WTC11 (cell line): ENCODE results near the gene ZDHHC17. TPM values are rescaled to one million over a fixed set of nuclear protein-coding genes. Genes with fewer than 3 reads are reported as not detected.
A peak's percentile ranks its signal among the peaks of the same experiment; 100 is the strongest.

ENCODE experiments used
- ATAC-seq: fragments of 200-7000 bp; cut with Tn5 transposase; 2 replicates; pipeline ENCODE4 v1.10.0; 2021; ENCODE audit warnings: mild to moderate bottlenecking, moderate library complexity
- CTCF ChIA-PET: fragments of 300-600 bp; sonication (Branson Sonifier 250); formaldehyde crosslinking; loops from one replicate; lab custom pipeline; 2021; ENCODE audit warnings: antibody characterized with exemption; lab: Charles Lee
- POLR2A ChIA-PET: fragments of 350-600 bp; sonication (Branson Sonifier 250); formaldehyde crosslinking; loops from one replicate; lab custom pipeline; 2021; ENCODE audit warnings: antibody characterized with exemption; lab: Charles Lee
- DNase-seq: peaks from one replicate; pipeline ENCODE4 v3.0.0; 2021; ENCODE audit warnings: low spot score
- H3K27ac Mint-ChIP-seq: 2 replicates; pipeline ENCODE4 v1.8.0; 2021; ENCODE audit warnings: mixed read lengths
- H3K27me3 Mint-ChIP-seq: 2 replicates; pipeline ENCODE4 v1.8.0; 2021; ENCODE audit warnings: low read depth, mild to moderate bottlenecking, moderate library complexity, mixed read lengths
- H3K36me3 Mint-ChIP-seq: 2 replicates; pipeline ENCODE4 v1.8.0; 2021; ENCODE audit warnings: mixed read lengths
- H3K4me1 Mint-ChIP-seq: 2 replicates; pipeline ENCODE4 v1.8.0; 2022; ENCODE audit warnings: mixed read lengths
- H3K4me3 Mint-ChIP-seq: 2 replicates; pipeline ENCODE4 v1.8.0; 2021; ENCODE audit warnings: mild to moderate bottlenecking, moderate library complexity, mixed read lengths
- H3K9me3 Mint-ChIP-seq: 2 replicates; pipeline ENCODE4 v1.8.0; 2021; ENCODE audit warnings: mixed read lengths
- CREB1 ChIP-seq: sonication (generic); formaldehyde crosslinking; IDR thresholded peaks from 2 replicates; pipeline ENCODE4 v1.8.0; 2023; ENCODE audit warnings: mild to moderate bottlenecking, missing genetic modification reagents
- ESRRA ChIP-seq: sonication (generic); formaldehyde crosslinking; IDR thresholded peaks from 2 replicates; pipeline ENCODE4 v1.8.1; 2022; ENCODE audit warnings: mild to moderate bottlenecking, missing genetic modification reagents, borderline replicate concordance
- JAZF1 ChIP-seq: fragments of 250-450 bp; sonication (Bioruptor Pico); IDR thresholded peaks from 2 replicates; pipeline ENCODE4 v1.9.0; 2021; ENCODE audit warnings: moderate library complexity, mild to moderate bottlenecking, inconsistent platforms
- KAT7 ChIP-seq: sonication (generic); formaldehyde crosslinking; IDR thresholded peaks from 2 replicates; pipeline ENCODE4 v1.8.1; 2023; ENCODE audit warnings: missing genetic modification reagents, mild to moderate bottlenecking, borderline replicate concordance
- MYBL2 ChIP-seq: sonication (generic); formaldehyde crosslinking; IDR thresholded peaks from 2 replicates; pipeline ENCODE4 v1.8.1; 2023; ENCODE audit warnings: mild to moderate bottlenecking, moderate library complexity, missing genetic modification reagents
- NR2C2 ChIP-seq: sonication (generic); formaldehyde crosslinking; IDR thresholded peaks from 2 replicates; pipeline ENCODE4 v1.8.0; 2022; ENCODE audit warnings: mild to moderate bottlenecking, missing genetic modification reagents
- PRRX2 ChIP-seq: fragments of 250-450 bp; sonication (Bioruptor Pico); IDR thresholded peaks from 2 replicates; pipeline ENCODE4 v1.8.0; 2021; ENCODE audit warnings: mild to moderate bottlenecking
- RELA ChIP-seq: sonication (generic); formaldehyde crosslinking; IDR thresholded peaks from 2 replicates; pipeline ENCODE4 v1.8.1; 2022; ENCODE audit warnings: missing genetic modification reagents, mild to moderate bottlenecking, borderline replicate concordance
- SMAD4 ChIP-seq: sonication (generic); formaldehyde crosslinking; IDR thresholded peaks from 2 replicates; pipeline ENCODE4 v1.8.0; 2022; ENCODE audit warnings: mild to moderate bottlenecking, missing genetic modification reagents
- SP1 ChIP-seq: sonication (generic); formaldehyde crosslinking; conservative IDR thresholded peaks from 2 replicates; pipeline ENCODE4 v1.8.1; 2022; ENCODE audit warnings: missing genetic modification reagents
- TEAD1 ChIP-seq: sonication (generic); formaldehyde crosslinking; IDR thresholded peaks from 2 replicates; pipeline ENCODE4 v1.8.0; 2022; ENCODE audit warnings: mild to moderate bottlenecking, missing genetic modification reagents
- ZBTB21 ChIP-seq: sonication (generic); formaldehyde crosslinking; IDR thresholded peaks from 2 replicates; pipeline ENCODE4 v1.8.1; 2023; ENCODE audit warnings: mild to moderate bottlenecking, missing genetic modification reagents, borderline replicate concordance
- ZBTB43 ChIP-seq: sonication (generic); formaldehyde crosslinking; IDR thresholded peaks from 2 replicates; pipeline ENCODE4 v1.8.1; 2023; ENCODE audit warnings: mild to moderate bottlenecking, missing genetic modification reagents
- ZNF121 ChIP-seq: sonication (generic); formaldehyde crosslinking; IDR thresholded peaks from 2 replicates; pipeline ENCODE4 v1.8.0; 2023; ENCODE audit warnings: missing genetic modification reagents
- ZNF138 ChIP-seq: sonication (generic); formaldehyde crosslinking; conservative IDR thresholded peaks from 2 replicates; pipeline ENCODE4 v1.8.1; 2022; ENCODE audit warnings: mild to moderate bottlenecking, moderate library complexity, missing genetic modification reagents
- ZNF232 ChIP-seq: sonication (generic); formaldehyde crosslinking; IDR thresholded peaks from 2 replicates; pipeline ENCODE4 v1.8.0; 2022; ENCODE audit warnings: mild to moderate bottlenecking, missing genetic modification reagents
- ZNF317 ChIP-seq: sonication (generic); formaldehyde crosslinking; IDR thresholded peaks from 2 replicates; pipeline ENCODE4 v1.8.1; 2023; ENCODE audit warnings: low read depth, mild to moderate bottlenecking, moderate library complexity, missing genetic modification reagents, borderline replicate concordance
- ZNF416 ChIP-seq: fragments of 250-450 bp; sonication (Bioruptor Pico); IDR thresholded peaks from 2 replicates; pipeline ENCODE4 v1.9.0; 2021; ENCODE audit warnings: mild to moderate bottlenecking, inconsistent platforms
- ZNF671 ChIP-seq: fragments of 250-450 bp; sonication (Bioruptor Pico); IDR thresholded peaks from 2 replicates; pipeline ENCODE4 v1.8.0; 2021; ENCODE audit warnings: mild to moderate bottlenecking
- total RNA-seq: library from RNA; stranded (reverse); gene quantifications from 3 replicates; pipeline ENCODE4 v1.2.3, GENCODE V29; 2021
- TF ChIP-seq, protein P1 (sequence below): sonication (generic); formaldehyde crosslinking; IDR thresholded peaks from 2 replicates; pipeline ENCODE4 v1.8.0; 2022; ENCODE audit warnings: mild to moderate bottlenecking, missing genetic modification reagents
- TF ChIP-seq, protein P2 (sequence below): sonication (generic); formaldehyde crosslinking; IDR thresholded peaks from 2 replicates; pipeline ENCODE4 v1.8.1; 2023; ENCODE audit warnings: mild to moderate bottlenecking, missing genetic modification reagents
- TF ChIP-seq, protein P3 (sequence below): sonication (generic); formaldehyde crosslinking; IDR thresholded peaks from 2 replicates; pipeline ENCODE4 v1.8.0; 2023; ENCODE audit warnings: missing genetic modification reagents, mild to moderate bottlenecking, borderline replicate concordance

The ZDHHC17 gene
- total RNA-seq, 1 experiment from 2014 or later = 30.7 TPM

DNA sequence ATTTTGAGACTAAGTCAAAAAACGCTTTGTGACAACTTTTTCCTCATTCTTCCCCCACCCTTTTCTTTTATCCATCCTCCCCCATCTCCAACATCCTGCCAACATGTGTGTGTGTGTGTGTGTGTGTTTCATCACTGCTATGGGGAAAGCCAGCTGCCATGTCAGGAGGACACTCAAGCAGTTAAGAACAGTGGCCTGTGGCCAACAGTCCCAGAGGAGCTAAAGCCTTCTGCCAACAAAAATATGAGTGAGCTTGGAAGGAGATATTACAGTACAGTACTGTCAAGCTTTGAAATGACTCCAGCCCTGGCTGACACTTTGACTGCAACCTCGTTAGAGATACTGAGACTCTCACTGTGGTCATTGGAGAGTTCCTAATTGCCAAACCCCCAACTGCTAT is 119.9 kb downstream of the ZDHHC17 start (continued):
- TF ChIP-seq JAZF1 (CRISPR knock-in tag) (no peak), SP1 (CRISPR knock-in tag) (no peak), KAT7 (CRISPR knock-in tag) (no peak)

GRCh38 chr12:76888775-76889174 is 124.9 kb downstream of the ZDHHC17 start:
- ChIA-PET CTCF (interaction anchor here (1.1 kb wide), 1 partner anchor 8 kb away, joined by 3 read pairs; no protein-coding TSS in a partner anchor), POLR2A (interaction anchor here (1.1 kb wide), 1 partner anchor 10 kb away, joined by 4 read pairs; the partner anchor contains the start of gene CSRP2)
- peaks cover 21% of the 10 kb centered on the region for H3K4me1 Mint-ChIP-seq
- H3K9me3 Mint-ChIP-seq = peaks cover 7% of the 10 kb centered on the region; the same call in 1 of the 2 replicates
- peaks cover 5% of the 10 kb centered on the region for H3K36me3 Mint-ChIP-seq
- no peak overlapping the region for H3K27ac Mint-ChIP-seq
- ATAC-seq = peak; percentile 74
- H3K27me3 Mint-ChIP-seq = no peaks in the 10 kb centered on the region
- TF ChIP-seq, protein P1, sequence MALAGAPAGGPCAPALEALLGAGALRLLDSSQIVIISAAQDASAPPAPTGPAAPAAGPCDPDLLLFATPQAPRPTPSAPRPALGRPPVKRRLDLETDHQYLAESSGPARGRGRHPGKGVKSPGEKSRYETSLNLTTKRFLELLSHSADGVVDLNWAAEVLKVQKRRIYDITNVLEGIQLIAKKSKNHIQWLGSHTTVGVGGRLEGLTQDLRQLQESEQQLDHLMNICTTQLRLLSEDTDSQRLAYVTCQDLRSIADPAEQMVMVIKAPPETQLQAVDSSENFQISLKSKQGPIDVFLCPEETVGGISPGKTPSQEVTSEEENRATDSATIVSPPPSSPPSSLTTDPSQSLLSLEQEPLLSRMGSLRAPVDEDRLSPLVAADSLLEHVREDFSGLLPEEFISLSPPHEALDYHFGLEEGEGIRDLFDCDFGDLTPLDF = no peak
- DNase-seq = no peak
- no peak overlapping the region for H3K4me3 Mint-ChIP-seq

- H3K36me3 Mint-ChIP-seq = peaks cover 16% of the 10 kb centered on the region
- H3K27me3 Mint-ChIP-seq = no peaks in the 10 kb centered on the region; the same call in 1 of the 2 replicates
- DNase-seq = no peak
- TF ChIP-seq MYBL2 (no peak), ZNF671 (CRISPR knock-in tag) (no peak), ZBTB21 (CRISPR knock-in tag) (no peak), SMAD4 (no peak), ZNF232 (no peak), ZNF317 (CRISPR knock-in tag) (no peak), TEAD1 (CRISPR knock-in tag) (no peak)
- TF ChIP-seq, protein P2, sequence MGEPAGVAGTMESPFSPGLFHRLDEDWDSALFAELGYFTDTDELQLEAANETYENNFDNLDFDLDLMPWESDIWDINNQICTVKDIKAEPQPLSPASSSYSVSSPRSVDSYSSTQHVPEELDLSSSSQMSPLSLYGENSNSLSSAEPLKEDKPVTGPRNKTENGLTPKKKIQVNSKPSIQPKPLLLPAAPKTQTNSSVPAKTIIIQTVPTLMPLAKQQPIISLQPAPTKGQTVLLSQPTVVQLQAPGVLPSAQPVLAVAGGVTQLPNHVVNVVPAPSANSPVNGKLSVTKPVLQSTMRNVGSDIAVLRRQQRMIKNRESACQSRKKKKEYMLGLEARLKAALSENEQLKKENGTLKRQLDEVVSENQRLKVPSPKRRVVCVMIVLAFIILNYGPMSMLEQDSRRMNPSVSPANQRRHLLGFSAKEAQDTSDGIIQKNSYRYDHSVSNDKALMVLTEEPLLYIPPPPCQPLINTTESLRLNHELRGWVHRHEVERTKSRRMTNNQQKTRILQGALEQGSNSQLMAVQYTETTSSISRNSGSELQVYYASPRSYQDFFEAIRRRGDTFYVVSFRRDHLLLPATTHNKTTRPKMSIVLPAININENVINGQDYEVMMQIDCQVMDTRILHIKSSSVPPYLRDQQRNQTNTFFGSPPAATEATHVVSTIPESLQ (CRISPR knock-in tag) = no peak
- no peak overlapping the region for H3K4me3 Mint-ChIP-seq
- POLR2A ChIA-PET = interaction anchor here (1.3 kb wide), 1 partner anchor 11 kb away, joined by 3 read pairs; the partner anchor contains the start of gene CSRP2
- peak; percentile 52; the same call in 1 of the 2 replicates for ATAC-seq
- H3K27ac Mint-ChIP-seq = no peak overlapping the region; the same call in 1 of the 2 replicates
- H3K4me1 Mint-ChIP-seq = peaks cover 21% of the 10 kb centered on the region
- CTCF ChIA-PET = interaction anchor here (1.4 kb wide), 1 partner anchor 120 kb away, joined by 4 read pairs; no protein-coding TSS in a partner anchor
- peaks cover 19% of the 10 kb centered on the region for H3K9me3 Mint-ChIP-seq
Measured at GRCh38 chr12:76890151-76891143, 126.5 kb downstream of the ZDHHC17 start.

DNA sequence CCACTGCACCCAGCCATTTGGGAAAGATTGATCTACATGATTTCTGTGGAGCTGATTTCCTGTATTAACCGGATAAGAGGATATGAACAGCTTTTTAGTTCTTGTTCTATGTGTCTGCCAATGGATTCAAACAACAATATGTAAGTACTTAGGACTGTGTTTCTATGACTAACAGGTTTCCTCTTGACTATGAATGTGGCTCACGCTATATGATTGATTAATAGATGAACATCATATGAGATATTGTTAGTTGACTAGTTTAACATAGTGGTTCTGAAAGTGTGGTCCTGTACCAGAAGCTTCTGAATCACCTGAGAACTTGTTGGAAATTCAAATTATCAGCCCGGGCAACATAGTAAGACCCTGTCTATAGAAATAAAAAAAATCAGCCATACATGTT is 127.7 kb downstream of the ZDHHC17 start:
- CTCF ChIA-PET = interaction anchor here (1.4 kb wide), 1 partner anchor 119 kb away, joined by 4 read pairs; no protein-coding TSS in a partner anchor
- H3K9me3 Mint-ChIP-seq = peaks cover 19% of the 10 kb centered on the region
- TF ChIP-seq ZNF138 (CRISPR knock-in tag) (no peak), PRRX2 (CRISPR knock-in tag) (no peak), ZBTB43 (CRISPR knock-in tag) (no peak), CREB1 (CRISPR knock-in tag) (no peak), ESRRA (no peak), NR2C2 (CRISPR knock-in tag) (no peak), RELA (CRISPR knock-in tag) (no peak), ZNF416 (CRISPR knock-in tag) (no peak), ZNF121 (CRISPR knock-in tag) (no peak)
- TF ChIP-seq, protein P3, sequence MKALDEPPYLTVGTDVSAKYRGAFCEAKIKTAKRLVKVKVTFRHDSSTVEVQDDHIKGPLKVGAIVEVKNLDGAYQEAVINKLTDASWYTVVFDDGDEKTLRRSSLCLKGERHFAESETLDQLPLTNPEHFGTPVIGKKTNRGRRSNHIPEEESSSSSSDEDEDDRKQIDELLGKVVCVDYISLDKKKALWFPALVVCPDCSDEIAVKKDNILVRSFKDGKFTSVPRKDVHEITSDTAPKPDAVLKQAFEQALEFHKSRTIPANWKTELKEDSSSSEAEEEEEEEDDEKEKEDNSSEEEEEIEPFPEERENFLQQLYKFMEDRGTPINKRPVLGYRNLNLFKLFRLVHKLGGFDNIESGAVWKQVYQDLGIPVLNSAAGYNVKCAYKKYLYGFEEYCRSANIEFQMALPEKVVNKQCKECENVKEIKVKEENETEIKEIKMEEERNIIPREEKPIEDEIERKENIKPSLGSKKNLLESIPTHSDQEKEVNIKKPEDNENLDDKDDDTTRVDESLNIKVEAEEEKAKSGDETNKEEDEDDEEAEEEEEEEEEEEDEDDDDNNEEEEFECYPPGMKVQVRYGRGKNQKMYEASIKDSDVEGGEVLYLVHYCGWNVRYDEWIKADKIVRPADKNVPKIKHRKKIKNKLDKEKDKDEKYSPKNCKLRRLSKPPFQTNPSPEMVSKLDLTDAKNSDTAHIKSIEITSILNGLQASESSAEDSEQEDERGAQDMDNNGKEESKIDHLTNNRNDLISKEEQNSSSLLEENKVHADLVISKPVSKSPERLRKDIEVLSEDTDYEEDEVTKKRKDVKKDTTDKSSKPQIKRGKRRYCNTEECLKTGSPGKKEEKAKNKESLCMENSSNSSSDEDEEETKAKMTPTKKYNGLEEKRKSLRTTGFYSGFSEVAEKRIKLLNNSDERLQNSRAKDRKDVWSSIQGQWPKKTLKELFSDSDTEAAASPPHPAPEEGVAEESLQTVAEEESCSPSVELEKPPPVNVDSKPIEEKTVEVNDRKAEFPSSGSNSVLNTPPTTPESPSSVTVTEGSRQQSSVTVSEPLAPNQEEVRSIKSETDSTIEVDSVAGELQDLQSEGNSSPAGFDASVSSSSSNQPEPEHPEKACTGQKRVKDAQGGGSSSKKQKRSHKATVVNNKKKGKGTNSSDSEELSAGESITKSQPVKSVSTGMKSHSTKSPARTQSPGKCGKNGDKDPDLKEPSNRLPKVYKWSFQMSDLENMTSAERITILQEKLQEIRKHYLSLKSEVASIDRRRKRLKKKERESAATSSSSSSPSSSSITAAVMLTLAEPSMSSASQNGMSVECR (CRISPR knock-in tag) = no peak

More for the DNA sequence above, 127.7 kb downstream of the ZDHHC17 start:
- Mint-ChIP-seq H3K27me3 (no peaks in the 10 kb centered on the region; the same call in 1 of the 2 replicates), H3K4me3 (no peak overlapping the region), H3K36me3 (peaks cover 16% of the 10 kb centered on the region), H3K4me1 (peaks cover 23% of the 10 kb centered on the region), H3K27ac (no peak overlapping the region)
- POLR2A ChIA-PET = no interaction called here
- DNase-seq = no peak
- no peak for ATAC-seq
